GM19240 (cell line): ENCODE data around the gene RALGAPA2.

Experiments
- DNase-seq: peaks from one replicate; pipeline ENCODE4 v3.0.0; 2011; ENCODE audit warnings: low spot score; ENCODE audit not compliant: insufficient read length

RALGAPA2 gene

GRCh38 chr20:20440481-20440880 lies 272.0 kb downstream of the RALGAPA2 start:
- no peak for DNase-seq

GRCh38 chr20:20439602-20440190 lies 272.7 kb downstream of the RALGAPA2 start:
- no peak for DNase-seq

GRCh38 chr20:20437314-20437713 lies 275.1 kb downstream of the RALGAPA2 start:
- no peak for DNase-seq

- DNase-seq: no peak
Measured at GRCh38 chr20:20436689-20437088, 275.8 kb downstream of the RALGAPA2 start.

- DNase-seq: no peak
Measured at GRCh38 chr20:20435453-20435852, 277.0 kb downstream of the RALGAPA2 start.

- no peak for DNase-seq
Measured at GRCh38 chr20:20432618-20433286, 279.7 kb downstream of the RALGAPA2 start.

- DNase-seq: no peak
Measured at GRCh38 chr20:20430066-20430465, 282.4 kb downstream of the RALGAPA2 start.

GRCh38 chr20:20428067-20428466 lies 284.4 kb downstream of the RALGAPA2 start:
- DNase-seq: no peak

- no peak for DNase-seq
Measured at GRCh38 chr20:20427227-20427864, 285.1 kb downstream of the RALGAPA2 start.

GRCh38 chr20:20426655-20426907 lies 285.9 kb downstream of the RALGAPA2 start:
- DNase-seq: no peak

- no peak for DNase-seq
Measured at GRCh38 chr20:20425823-20426654, 286.4 kb downstream of the RALGAPA2 start.

- DNase-seq: no peak
Measured at GRCh38 chr20:20423117-20423516, 289.3 kb downstream of the RALGAPA2 start.

- DNase-seq: no peak
Measured at GRCh38 chr20:20417876-20418676, 294.4 kb downstream of the RALGAPA2 start.

GRCh38 chr20:20415321-20415720 lies 297.1 kb downstream of the RALGAPA2 start:
- no peak for DNase-seq

GRCh38 chr20:20414640-20415220 lies 297.7 kb downstream of the RALGAPA2 start:
- no peak for DNase-seq

GRCh38 chr20:20413810-20414281 lies 298.6 kb downstream of the RALGAPA2 start:
- no peak for DNase-seq

GRCh38 chr20:20412750-20413149 lies 299.7 kb downstream of the RALGAPA2 start:
- no peak for DNase-seq

GRCh38 chr20:20411836-20412235 lies 300.6 kb downstream of the RALGAPA2 start:
- DNase-seq: no peak

GRCh38 chr20:20411402-20411801 lies 301.0 kb downstream of the RALGAPA2 start:
- DNase-seq: no peak

GRCh38 chr20:20410678-20411077 lies 301.8 kb downstream of the RALGAPA2 start:
- no peak for DNase-seq

- no peak for DNase-seq
Measured at GRCh38 chr20:20409331-20409730, 303.1 kb downstream of the RALGAPA2 start.
